Karpas-422 (cell line): Measurements from ENCODE around the gene USP48. TPM values are rescaled to one million over a fixed set of nuclear protein-coding genes. Genes with fewer than 3 reads are reported as not detected.

ENCODE experiments used
- DNase-seq: peaks from one replicate; pipeline ENCODE4 v3.0.0-alpha.2; 2015
- H2AFZ ChIP-seq: fragments of 200-600 bp; sonication (generic); 2 replicates; pipeline ENCODE4 v1.6.1; 2014; ENCODE audit warnings: antibody characterized with exemption, low read length, mixed read lengths
- H3K27ac ChIP-seq: fragments of 200-600 bp; sonication (generic); 2 replicates; pipeline ENCODE4 v1.5.1; 2014; ENCODE audit warnings: mild to moderate bottlenecking, low read length, moderate library complexity
- H3K27me3 ChIP-seq: fragments of 200-600 bp; sonication (generic); 2 replicates; pipeline ENCODE4 v1.6.1; 2014; ENCODE audit warnings: low read length, mixed read lengths
- H3K36me3 ChIP-seq: fragments of 200-600 bp; sonication (generic); 2 replicates; pipeline ENCODE4 v1.6.1; 2014; ENCODE audit warnings: low read length, mixed read lengths; ENCODE audit not compliant: insufficient read depth
- H3K4me1 ChIP-seq: fragments of 200-600 bp; sonication (generic); 2 replicates; pipeline ENCODE4 v1.6.1; 2014; ENCODE audit warnings: mild to moderate bottlenecking, low read length, mixed read lengths
- H3K4me2 ChIP-seq: fragments of 200-600 bp; sonication (generic); 2 replicates; pipeline ENCODE4 v1.6.1; 2014; ENCODE audit warnings: low read length, low read depth, mild to moderate bottlenecking; ENCODE audit not compliant: poor library complexity, severe bottlenecking
- H3K4me3 ChIP-seq: fragments of 200-600 bp; sonication (generic); 2 replicates; pipeline ENCODE4 v1.5.1; 2014; ENCODE audit warnings: mild to moderate bottlenecking, antibody characterized with exemption, low read length, mixed read lengths
- H3K79me2 ChIP-seq: fragments of 200-600 bp; sonication (generic); 2 replicates; pipeline ENCODE4 v1.6.1; 2014; ENCODE audit warnings: mild to moderate bottlenecking, low read length, mixed read lengths
- H3K9ac ChIP-seq: fragments of 200-600 bp; sonication (generic); 2 replicates; pipeline ENCODE4 v1.6.0; 2014; ENCODE audit warnings: low read length
- H3K9me2 ChIP-seq: fragments of 200-600 bp; sonication (generic), shearing (Covaris generic); replicated peaks from 2 replicates; pipeline ENCODE4 v1.6.0; 2014; ENCODE audit warnings: mild to moderate bottlenecking, low read length, moderate library complexity; ENCODE audit not compliant: insufficient read depth
- H3K9me3 ChIP-seq: fragments of 300-700, 200-600 bp; sonication (generic); 2 replicates; pipeline ENCODE4 v1.6.1; 2014; ENCODE audit warnings: low read length, mixed read lengths
- H4K20me1 ChIP-seq: fragments of 200-600 bp; sonication (generic); 2 replicates; pipeline ENCODE4 v1.6.1; 2014; ENCODE audit warnings: mild to moderate bottlenecking, antibody characterized with exemption, low read length, low read depth; ENCODE audit not compliant: insufficient read depth
- total RNA-seq: library from RNA; depleted of rRNA; stranded (reverse); fragments of >200 nt; shearing (Covaris generic); gene quantifications from 2 replicates; pipeline ENCODE4 v1.2.3, GENCODE V29; 2014; ENCODE audit warnings: low replicate concordance

The USP48 gene
- total RNA-seq, 1 experiment from 2014 or later, result 35.1 TPM

DNA sequence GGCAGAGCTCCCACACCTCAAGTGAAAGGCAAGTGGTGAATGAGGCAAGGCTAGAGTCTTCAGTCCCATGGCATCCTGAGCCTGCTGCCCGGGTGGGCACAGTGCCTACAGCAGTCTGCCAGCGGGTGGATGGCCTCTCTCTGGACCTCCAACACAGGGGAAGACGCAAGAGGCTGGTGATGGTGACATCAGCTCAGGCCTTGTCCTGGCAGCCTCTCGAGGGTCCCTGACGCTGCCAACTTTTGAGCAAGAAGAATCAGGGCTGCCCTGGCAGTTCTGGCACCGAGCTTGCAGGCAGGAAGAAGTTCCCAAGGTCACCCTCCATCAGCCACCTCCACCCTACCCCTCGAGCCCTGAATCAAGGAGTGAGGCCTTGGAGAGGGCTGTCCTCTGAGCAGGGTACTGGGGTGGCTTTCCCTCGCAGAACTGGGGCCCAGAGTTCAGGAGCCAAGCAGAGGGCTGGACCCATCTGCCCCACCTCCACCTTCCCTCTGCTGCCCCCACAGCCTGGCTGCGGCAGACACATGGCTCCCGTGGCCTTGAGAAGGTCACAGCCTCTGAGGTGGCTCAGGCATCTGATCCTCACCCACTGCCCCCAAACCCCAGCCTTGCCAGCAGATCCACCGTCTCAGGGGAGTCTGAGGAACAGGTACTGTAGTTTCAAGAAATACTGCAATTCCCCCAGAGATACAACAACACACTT is 119.5 kb downstream of the USP48 start:
- peak; percentile 48 for DNase-seq
- Histone ChIP-seq H3K9ac (peak overlapping the region; percentile 55), H3K36me3 (no peaks in the 10 kb centered on the region), H2AFZ (peak overlapping the region; percentile 67; the same call in 1 of the 2 replicates), H3K4me3 (peak overlapping the region; percentile 44; the same call in 1 of the 2 replicates), H3K79me2 (no peaks in the 10 kb centered on the region), H3K9me3 (no peaks in the 10 kb centered on the region), H3K9me2 (no peaks in the 10 kb centered on the region), H4K20me1 (no peaks in the 10 kb centered on the region), H3K27ac (no peak overlapping the region), H3K27me3 (no peaks in the 10 kb centered on the region), H3K4me1 (peaks cover 29% of the 10 kb centered on the region), H3K4me2 (peak overlapping the region; percentile 60)

DNA sequence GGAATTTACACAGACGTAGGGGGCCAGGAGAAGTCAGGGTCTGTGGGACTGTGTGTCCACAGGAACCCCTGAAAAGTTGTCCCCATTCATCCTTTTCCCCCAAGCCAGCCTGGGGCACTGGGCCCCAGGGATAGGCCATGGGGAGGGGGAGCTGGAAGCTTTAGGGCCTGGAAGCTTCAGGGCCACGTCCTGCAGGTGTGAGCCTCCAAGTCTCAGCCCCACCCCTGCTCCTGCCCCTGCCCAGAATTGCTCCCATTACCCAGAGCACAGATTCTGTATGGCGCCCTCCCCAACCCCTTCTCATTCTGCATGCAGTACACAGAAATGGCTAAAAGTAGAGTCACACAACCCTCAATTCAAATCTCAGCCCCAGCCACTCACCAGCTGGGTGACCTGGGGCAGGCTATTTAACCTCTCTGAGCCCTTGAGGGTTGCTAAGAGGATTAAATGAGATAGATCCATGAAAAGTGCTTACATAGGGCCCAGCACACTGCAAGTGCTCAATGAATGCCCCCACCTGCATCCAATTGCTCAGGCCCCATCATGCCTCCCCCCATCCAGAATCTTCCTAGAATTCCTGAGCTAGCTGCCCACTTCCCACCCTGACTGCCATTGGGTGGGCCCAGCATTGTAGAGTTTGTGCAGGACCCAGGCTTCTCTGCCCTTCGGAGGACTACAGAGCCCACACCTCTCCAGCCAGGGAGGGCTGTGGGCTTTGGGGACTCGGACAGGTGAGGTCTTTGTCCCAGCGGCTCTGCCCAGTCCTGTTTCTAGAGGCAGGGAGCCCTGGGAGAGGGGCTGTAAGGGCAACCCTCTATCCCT is 120.3 kb downstream of the USP48 start:
- no peaks in the 10 kb centered on the region for H3K79me2 ChIP-seq
- no peak overlapping the region for H2AFZ ChIP-seq
- no peaks in the 10 kb centered on the region for H3K36me3 ChIP-seq
- no peak overlapping the region for H3K27ac ChIP-seq
- no peaks in the 10 kb centered on the region for H3K9me2 ChIP-seq
- peaks cover 29% of the 10 kb centered on the region for H3K4me1 ChIP-seq
- H4K20me1 ChIP-seq, result no peaks in the 10 kb centered on the region
- no peak for DNase-seq
- H3K27me3 ChIP-seq, result no peaks in the 10 kb centered on the region
- H3K9me3 ChIP-seq, result no peaks in the 10 kb centered on the region
- H3K4me2 ChIP-seq, result no peak overlapping the region
- H3K9ac ChIP-seq, result no peak overlapping the region
- no peak overlapping the region for H3K4me3 ChIP-seq

DNA sequence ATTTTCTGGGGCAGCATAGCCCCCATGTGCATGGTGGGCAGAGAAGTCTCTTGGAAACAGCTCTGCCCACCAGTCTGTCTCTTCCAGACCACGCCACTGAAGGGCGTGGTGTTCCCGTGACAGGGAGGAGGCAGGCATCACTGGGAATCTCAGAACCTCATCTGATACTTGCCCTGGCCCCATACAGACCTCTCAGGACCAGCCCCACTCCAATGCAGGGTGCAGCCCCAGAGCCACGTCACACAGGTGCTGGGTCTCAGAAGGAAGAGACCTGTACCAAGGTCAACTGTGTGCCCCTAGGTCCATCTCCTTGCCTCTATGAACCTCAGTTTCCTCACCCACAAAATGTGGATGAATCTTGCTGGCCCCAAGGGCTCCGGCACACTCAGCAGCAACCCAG is 121.1 kb downstream of the USP48 start:
- no peak overlapping the region for H2AFZ ChIP-seq
- H3K9me3 ChIP-seq, result no peaks in the 10 kb centered on the region
- no peak for DNase-seq
- H3K79me2 ChIP-seq, result no peaks in the 10 kb centered on the region
- no peak overlapping the region for H3K4me3 ChIP-seq
- H3K9me2 ChIP-seq, result no peaks in the 10 kb centered on the region
- no peaks in the 10 kb centered on the region for H3K27me3 ChIP-seq
- H3K27ac ChIP-seq, result no peak overlapping the region
- no peak overlapping the region for H3K4me2 ChIP-seq
- peaks cover 25% of the 10 kb centered on the region for H3K4me1 ChIP-seq
- no peaks in the 10 kb centered on the region for H4K20me1 ChIP-seq
- no peak overlapping the region for H3K9ac ChIP-seq
- no peaks in the 10 kb centered on the region for H3K36me3 ChIP-seq

DNA sequence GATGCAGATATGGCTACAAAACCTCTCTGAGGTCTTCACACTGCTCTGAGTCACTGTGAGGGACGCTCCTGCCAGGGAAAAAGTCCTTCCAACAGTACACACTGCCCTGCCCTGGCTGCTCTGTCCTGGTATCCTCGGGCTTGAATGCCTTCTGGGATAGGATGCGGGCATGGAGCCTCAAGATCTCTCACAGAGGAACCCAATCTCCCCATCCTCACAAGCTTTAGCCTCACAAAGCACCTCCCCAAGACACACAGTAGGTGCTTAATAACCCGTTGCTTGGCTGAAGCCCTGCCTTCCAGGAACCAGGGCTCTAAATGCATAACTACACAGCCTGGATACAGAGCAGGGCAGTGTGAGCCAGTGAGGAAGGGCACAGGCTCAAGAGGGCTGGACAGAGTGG is 123.0 kb downstream of the USP48 start:
- H3K4me3 ChIP-seq, result peak overlapping the region; percentile 56; the same call in 1 of the 2 replicates
- H3K4me1 ChIP-seq, result peaks cover 13% of the 10 kb centered on the region
- peak overlapping the region; percentile 55; the same call in 1 of the 2 replicates for H3K9ac ChIP-seq
- H3K27ac ChIP-seq, result no peak overlapping the region
- no peak overlapping the region for H2AFZ ChIP-seq
- no peaks in the 10 kb centered on the region for H3K79me2 ChIP-seq
- H3K9me2 ChIP-seq, result no peaks in the 10 kb centered on the region
- H3K27me3 ChIP-seq, result no peaks in the 10 kb centered on the region
- DNase-seq, result no peak
- H3K9me3 ChIP-seq, result no peaks in the 10 kb centered on the region
- no peaks in the 10 kb centered on the region for H3K36me3 ChIP-seq
- H4K20me1 ChIP-seq, result no peaks in the 10 kb centered on the region
- peak overlapping the region; percentile 76 for H3K4me2 ChIP-seq

DNA sequence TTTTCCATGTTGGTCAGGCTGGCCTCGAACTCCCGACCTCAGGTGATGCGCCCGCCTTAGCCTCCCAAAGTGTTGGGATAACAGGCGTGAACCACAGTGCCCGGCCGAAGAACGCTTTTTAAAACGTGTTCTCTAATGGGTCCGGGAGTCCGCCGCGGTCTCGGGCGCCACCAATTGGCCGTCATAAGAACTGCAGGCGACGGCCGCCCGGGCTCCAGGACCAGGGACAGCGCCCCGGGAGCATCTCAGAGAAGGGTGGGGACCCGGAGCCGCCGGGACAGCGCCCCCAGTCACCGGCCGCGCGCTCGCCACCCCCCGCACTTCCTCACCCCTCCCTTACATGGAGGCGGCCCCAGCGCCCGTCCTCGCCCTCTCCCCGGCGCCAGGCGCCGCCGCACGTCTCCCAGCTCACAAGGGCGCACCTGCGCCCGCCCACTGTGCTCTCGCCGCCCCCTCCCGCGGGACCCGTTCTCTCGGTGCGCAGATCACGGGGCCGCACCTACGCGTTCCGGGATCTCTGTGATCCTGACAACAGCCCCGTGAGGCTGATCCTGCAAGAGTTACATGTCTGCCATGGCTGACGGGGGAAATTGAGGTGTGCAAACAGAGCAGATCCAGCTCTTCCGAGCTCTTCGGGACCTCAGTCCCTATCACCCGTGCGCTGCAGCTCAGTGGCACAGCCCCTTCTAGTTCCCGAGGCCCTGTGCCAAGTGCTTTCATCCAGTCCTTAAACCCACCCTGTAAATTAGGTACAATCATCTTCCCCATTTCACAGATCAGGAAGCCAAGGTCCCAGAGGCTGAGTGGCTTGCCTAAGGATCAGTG is 123.6 kb downstream of the USP48 start:
- H3K27ac ChIP-seq, result no peak overlapping the region
- peak overlapping the region; percentile 36; the same call in 1 of the 2 replicates for H2AFZ ChIP-seq
- peak; percentile 92 for DNase-seq
- no peaks in the 10 kb centered on the region for H3K27me3 ChIP-seq
- peak overlapping the region; percentile 55; the same call in 1 of the 2 replicates for H3K9ac ChIP-seq
- H3K4me1 ChIP-seq, result peaks cover 13% of the 10 kb centered on the region
- H3K9me3 ChIP-seq, result no peaks in the 10 kb centered on the region
- peak overlapping the region; percentile 76 for H3K4me2 ChIP-seq
- H4K20me1 ChIP-seq, result no peaks in the 10 kb centered on the region
- H3K4me3 ChIP-seq, result peak overlapping the region; percentile 56
- H3K79me2 ChIP-seq, result no peaks in the 10 kb centered on the region
- H3K36me3 ChIP-seq, result no peaks in the 10 kb centered on the region
- H3K9me2 ChIP-seq, result no peaks in the 10 kb centered on the region

DNA sequence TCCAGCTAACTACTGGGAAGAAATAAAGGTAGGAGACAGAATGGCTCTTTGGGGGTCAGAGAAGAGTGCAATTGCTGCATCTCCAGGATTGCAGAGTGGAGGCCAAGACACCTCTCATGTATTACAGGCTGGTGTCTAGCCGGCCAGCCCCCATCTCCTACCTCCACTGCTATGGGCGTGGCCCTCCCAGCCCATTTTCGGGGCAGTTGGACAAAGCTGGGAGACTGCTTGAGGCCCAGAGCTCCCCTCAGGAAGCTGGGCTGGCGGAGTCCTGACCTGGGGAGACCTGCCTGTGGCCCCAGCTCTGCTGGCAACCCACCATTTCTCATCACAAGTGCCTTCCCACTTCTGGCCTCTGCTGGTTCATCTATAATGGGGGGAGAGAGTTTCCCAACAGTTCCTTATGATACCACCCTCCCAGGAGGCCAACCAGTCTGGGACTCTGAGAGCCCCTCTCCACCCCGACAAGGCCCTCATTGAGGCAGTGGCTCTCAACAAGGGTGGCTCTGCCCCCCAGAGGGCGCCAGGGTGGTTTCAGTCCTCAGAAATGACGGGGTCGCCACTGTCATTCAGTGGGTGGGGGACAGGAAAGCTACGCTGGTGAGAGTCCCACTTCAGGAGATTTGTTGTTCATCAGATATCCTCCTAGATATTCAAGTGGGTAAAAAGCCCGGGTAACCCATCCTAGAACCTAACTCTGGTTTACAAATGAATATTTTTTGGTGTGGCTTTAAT is 125.3 kb downstream of the USP48 start:
- H3K9ac ChIP-seq, result no peak overlapping the region
- peaks cover 5% of the 10 kb centered on the region for H3K4me1 ChIP-seq
- H3K27me3 ChIP-seq, result no peaks in the 10 kb centered on the region
- no peak overlapping the region for H2AFZ ChIP-seq
- H4K20me1 ChIP-seq, result no peaks in the 10 kb centered on the region
- no peak overlapping the region for H3K27ac ChIP-seq
- H3K4me3 ChIP-seq, result no peak overlapping the region
- no peak overlapping the region for H3K4me2 ChIP-seq
- no peaks in the 10 kb centered on the region for H3K79me2 ChIP-seq
- DNase-seq, result no peak
- no peaks in the 10 kb centered on the region for H3K36me3 ChIP-seq
- no peaks in the 10 kb centered on the region for H3K9me3 ChIP-seq
- H3K9me2 ChIP-seq, result no peaks in the 10 kb centered on the region

DNA sequence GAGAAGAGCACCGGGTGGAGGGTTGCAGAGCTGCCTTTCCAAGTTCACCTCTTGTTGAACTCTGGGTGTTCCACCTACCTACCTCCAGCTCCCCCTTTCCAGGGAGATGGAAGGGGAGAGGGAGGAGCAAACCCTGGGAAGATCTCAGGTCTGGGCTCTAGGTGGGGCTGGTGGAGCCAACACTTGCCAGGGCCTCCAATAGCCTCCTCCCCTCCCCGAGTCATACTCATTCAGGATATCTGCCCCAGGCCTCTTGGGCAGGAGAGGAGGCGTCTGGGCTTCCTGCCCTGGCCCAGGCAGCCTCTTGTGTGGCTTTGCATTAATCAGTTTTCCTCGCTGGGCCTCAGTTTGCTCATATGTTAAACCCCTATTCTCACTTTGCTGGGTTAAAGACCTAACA is 127.2 kb downstream of the USP48 start:
- Histone ChIP-seq H3K36me3 (no peaks in the 10 kb centered on the region), H3K4me2 (no peak overlapping the region), H3K27me3 (no peaks in the 10 kb centered on the region), H2AFZ (no peak overlapping the region), H3K9ac (no peak overlapping the region), H3K4me1 (peaks cover 5% of the 10 kb centered on the region), H3K4me3 (no peak overlapping the region), H3K27ac (no peak overlapping the region), H4K20me1 (no peaks in the 10 kb centered on the region), H3K79me2 (no peaks in the 10 kb centered on the region), H3K9me3 (no peaks in the 10 kb centered on the region), H3K9me2 (no peaks in the 10 kb centered on the region)
- no peak for DNase-seq
